Measurements from ENCODE around the gene HMCN2.
A peak's percentile ranks its signal among the peaks of the same experiment; 100 is the strongest.

HMCN2 gene

GRCh38 chr9:130448035-130448624 lies 182.6 kb downstream of the HMCN2 start:
- Histone ChIP-seq H3K4me1 (ENCODE audit: control insufficient read depth, insufficient read depth, low read length) (peaks cover 52% of the 10 kb centered on the region), H3K27me3 (ENCODE audit: control insufficient read depth, insufficient read depth, low read length) (peaks cover 21% of the 10 kb centered on the region), H3K27ac (ENCODE audit: low read depth, low read length) (peak overlapping the region; percentile 49; the same call in 1 of the 2 replicates), H3K4me3 (ENCODE audit: low read depth, low read length) (no peak overlapping the region), H3K9me3 (ENCODE audit: control insufficient read depth, insufficient read depth, low read depth, low read length) (no peaks in the 10 kb centered on the region), H3K9ac (ENCODE audit: low read length) (peak overlapping the region; percentile 76), H3K36me3 (ENCODE audit: control insufficient read depth, insufficient read depth, low read length) (peaks cover 8% of the 10 kb centered on the region; the same call in 1 of the 2 replicates)

GRCh38 chr9:130448771-130449603 lies 183.4 kb downstream of the HMCN2 start:
- H3K4me1 ChIP-seq (ENCODE audit: control insufficient read depth, insufficient read depth, low read length): peaks cover 52% of the 10 kb centered on the region
- H3K9ac ChIP-seq (ENCODE audit: low read length): no peak overlapping the region
- peaks cover 13% of the 10 kb centered on the region for H3K27me3 ChIP-seq (ENCODE audit: control insufficient read depth, insufficient read depth, low read length)
- H3K36me3 ChIP-seq (ENCODE audit: control insufficient read depth, insufficient read depth, low read length): peaks cover 8% of the 10 kb centered on the region; the same call in 1 of the 2 replicates
- H3K9me3 ChIP-seq (ENCODE audit: control insufficient read depth, insufficient read depth, low read depth, low read length): no peaks in the 10 kb centered on the region
- H3K4me3 ChIP-seq (ENCODE audit: low read depth, low read length): no peak overlapping the region
- no peak overlapping the region for H3K27ac ChIP-seq (ENCODE audit: low read depth, low read length)

GRCh38 chr9:130450344-130451003 lies 184.9 kb downstream of the HMCN2 start:
- H3K36me3 ChIP-seq (ENCODE audit: control insufficient read depth, insufficient read depth, low read length): peaks cover 14% of the 10 kb centered on the region; the same call in 1 of the 2 replicates
- H3K27me3 ChIP-seq (ENCODE audit: control insufficient read depth, insufficient read depth, low read length): peaks cover 8% of the 10 kb centered on the region
- H3K9me3 ChIP-seq (ENCODE audit: control insufficient read depth, insufficient read depth, low read depth, low read length): no peaks in the 10 kb centered on the region
- H3K4me1 ChIP-seq (ENCODE audit: control insufficient read depth, insufficient read depth, low read length): peaks cover 49% of the 10 kb centered on the region
- H3K4me3 ChIP-seq (ENCODE audit: low read depth, low read length): no peak overlapping the region
- H3K9ac ChIP-seq (ENCODE audit: low read length): no peak overlapping the region
- H3K27ac ChIP-seq (ENCODE audit: low read depth, low read length): no peak overlapping the region

- Histone ChIP-seq H3K9ac (ENCODE audit: low read length) (no peak overlapping the region), H3K27me3 (ENCODE audit: control insufficient read depth, insufficient read depth, low read length) (peaks cover 8% of the 10 kb centered on the region), H3K36me3 (ENCODE audit: control insufficient read depth, insufficient read depth, low read length) (peaks cover 14% of the 10 kb centered on the region; the same call in 1 of the 2 replicates), H3K9me3 (ENCODE audit: control insufficient read depth, insufficient read depth, low read depth, low read length) (no peaks in the 10 kb centered on the region), H3K4me3 (ENCODE audit: low read depth, low read length) (no peak overlapping the region), H3K4me1 (ENCODE audit: control insufficient read depth, insufficient read depth, low read length) (peaks cover 44% of the 10 kb centered on the region), H3K27ac (ENCODE audit: low read depth, low read length) (no peak overlapping the region)
Observed at GRCh38 chr9:130451004-130451390, 185.4 kb downstream of the HMCN2 start.

GRCh38 chr9:130451509-130452388 lies 186.2 kb downstream of the HMCN2 start:
- H3K4me1 ChIP-seq (ENCODE audit: control insufficient read depth, insufficient read depth, low read length): peaks cover 37% of the 10 kb centered on the region
- H3K9ac ChIP-seq (ENCODE audit: low read length): no peak overlapping the region
- peaks cover 7% of the 10 kb centered on the region for H3K27me3 ChIP-seq (ENCODE audit: control insufficient read depth, insufficient read depth, low read length)
- H3K36me3 ChIP-seq (ENCODE audit: control insufficient read depth, insufficient read depth, low read length): peaks cover 14% of the 10 kb centered on the region; the same call in 1 of the 2 replicates
- no peaks in the 10 kb centered on the region for H3K9me3 ChIP-seq (ENCODE audit: control insufficient read depth, insufficient read depth, low read depth, low read length)
- H3K4me3 ChIP-seq (ENCODE audit: low read depth, low read length): no peak overlapping the region
- no peak overlapping the region for H3K27ac ChIP-seq (ENCODE audit: low read depth, low read length)

- Histone ChIP-seq H3K27ac (ENCODE audit: low read depth, low read length) (no peak overlapping the region), H3K36me3 (ENCODE audit: control insufficient read depth, insufficient read depth, low read length) (peaks cover 14% of the 10 kb centered on the region; the same call in 1 of the 2 replicates), H3K4me1 (ENCODE audit: control insufficient read depth, insufficient read depth, low read length) (peaks cover 26% of the 10 kb centered on the region), H3K9ac (ENCODE audit: low read length) (no peak overlapping the region), H3K9me3 (ENCODE audit: control insufficient read depth, insufficient read depth, low read depth, low read length) (no peaks in the 10 kb centered on the region), H3K4me3 (ENCODE audit: low read depth, low read length) (no peak overlapping the region), H3K27me3 (ENCODE audit: control insufficient read depth, insufficient read depth, low read length) (no peaks in the 10 kb centered on the region)
Observed at GRCh38 chr9:130452835-130453234, 187.3 kb downstream of the HMCN2 start.

GRCh38 chr9:130453487-130453886 lies 187.9 kb downstream of the HMCN2 start:
- Histone ChIP-seq H3K9ac (ENCODE audit: low read length) (no peak overlapping the region), H3K27me3 (ENCODE audit: control insufficient read depth, insufficient read depth, low read length) (no peaks in the 10 kb centered on the region), H3K4me1 (ENCODE audit: control insufficient read depth, insufficient read depth, low read length) (peaks cover 20% of the 10 kb centered on the region)

GRCh38 chr9:130454096-130454811 lies 188.7 kb downstream of the HMCN2 start:
- Histone ChIP-seq H3K27me3 (ENCODE audit: control insufficient read depth, insufficient read depth, low read length) (no peaks in the 10 kb centered on the region), H3K36me3 (ENCODE audit: control insufficient read depth, insufficient read depth, low read length) (peaks cover 11% of the 10 kb centered on the region; the same call in 1 of the 2 replicates), H3K27ac (ENCODE audit: low read depth, low read length) (no peak overlapping the region), H3K4me3 (ENCODE audit: low read depth, low read length) (no peak overlapping the region), H3K4me1 (ENCODE audit: control insufficient read depth, insufficient read depth, low read length) (peaks cover 20% of the 10 kb centered on the region), H3K9ac (ENCODE audit: low read length) (no peak overlapping the region), H3K9me3 (ENCODE audit: control insufficient read depth, insufficient read depth, low read depth, low read length) (no peaks in the 10 kb centered on the region)

More at GRCh38 chr9:130453487-130453886, 187.9 kb downstream of the HMCN2 start:
- Histone ChIP-seq H3K4me3 (ENCODE audit: low read depth, low read length) (no peak overlapping the region), H3K27ac (ENCODE audit: low read depth, low read length) (no peak overlapping the region), H3K36me3 (ENCODE audit: control insufficient read depth, insufficient read depth, low read length) (peaks cover 11% of the 10 kb centered on the region; the same call in 1 of the 2 replicates), H3K9me3 (ENCODE audit: control insufficient read depth, insufficient read depth, low read depth, low read length) (no peaks in the 10 kb centered on the region)

GRCh38 chr9:130454812-130455325 lies 189.3 kb downstream of the HMCN2 start:
- Histone ChIP-seq H3K27ac (ENCODE audit: low read depth, low read length) (no peak overlapping the region), H3K4me3 (ENCODE audit: low read depth, low read length) (no peak overlapping the region), H3K4me1 (ENCODE audit: control insufficient read depth, insufficient read depth, low read length) (peaks cover 20% of the 10 kb centered on the region), H3K27me3 (ENCODE audit: control insufficient read depth, insufficient read depth, low read length) (no peaks in the 10 kb centered on the region), H3K9me3 (ENCODE audit: control insufficient read depth, insufficient read depth, low read depth, low read length) (no peaks in the 10 kb centered on the region), H3K9ac (ENCODE audit: low read length) (no peak overlapping the region), H3K36me3 (ENCODE audit: control insufficient read depth, insufficient read depth, low read length) (peaks cover 11% of the 10 kb centered on the region; the same call in 1 of the 2 replicates)

Data from HUES6 (cell line).